Esophagus mucosa (tissue), 1 donor: ENCODE results near the gene RGMA. TPM values are rescaled to one million over a fixed set of nuclear protein-coding genes. Genes with fewer than 3 reads are reported as not detected.

ENCODE experiments used
- ATAC-seq: fragments of 200-7000 bp; cut with Tn5 transposase; one replicate; pipeline ENCODE4 v1.9.1; 2020
- total RNA-seq: library from RNA; stranded (reverse); gene quantifications from one replicate; pipeline ENCODE4 v1.2.4, GENCODE V29; 2023
- donor health status: DM: yes; HTN: yes; CAD: no.

The RGMA gene
- total RNA-seq, 1 donor from 2014 or later = 40.5 TPM

DNA sequence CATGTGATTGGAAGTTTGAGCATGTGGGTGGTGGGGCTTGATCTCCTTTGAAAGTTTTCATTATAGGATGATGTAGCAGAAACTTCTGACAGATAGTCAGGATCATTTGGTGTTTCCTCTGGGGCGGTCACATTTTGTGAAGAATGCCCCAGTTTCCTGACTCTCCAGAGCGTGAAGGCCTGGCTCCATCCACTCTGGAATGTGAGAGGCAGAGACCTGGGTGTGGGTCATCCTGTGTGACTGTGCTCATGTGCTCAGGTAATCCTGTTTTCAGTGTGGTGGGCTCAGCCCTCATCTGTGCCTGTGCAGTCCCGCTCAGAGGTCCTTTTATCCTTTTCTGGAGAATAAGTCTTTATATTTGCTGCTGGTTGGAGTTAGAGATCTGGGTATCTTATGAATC, 81.0 kb downstream of the RGMA start:
- ATAC-seq = no peak

DNA sequence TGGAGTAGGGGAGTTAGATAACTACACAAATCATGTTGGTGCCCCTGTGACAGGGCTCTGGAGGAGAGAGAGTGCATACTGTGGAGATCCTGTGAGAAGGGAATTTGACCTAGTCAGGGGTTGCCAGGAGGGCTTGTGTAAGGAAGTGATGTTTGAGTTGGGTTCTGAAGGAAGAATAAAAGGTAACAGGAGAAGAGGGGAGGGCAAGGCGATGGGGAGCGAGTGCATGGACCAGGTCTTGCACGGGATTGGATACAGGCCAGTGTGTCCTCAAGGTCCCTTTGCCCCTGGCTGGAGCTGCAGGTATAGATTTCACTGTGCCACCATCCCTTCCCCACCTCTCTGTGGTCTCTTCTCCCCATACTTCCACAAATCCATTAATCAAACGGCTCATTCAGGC, 83.9 kb downstream of the RGMA start:
- ATAC-seq = no peak

DNA sequence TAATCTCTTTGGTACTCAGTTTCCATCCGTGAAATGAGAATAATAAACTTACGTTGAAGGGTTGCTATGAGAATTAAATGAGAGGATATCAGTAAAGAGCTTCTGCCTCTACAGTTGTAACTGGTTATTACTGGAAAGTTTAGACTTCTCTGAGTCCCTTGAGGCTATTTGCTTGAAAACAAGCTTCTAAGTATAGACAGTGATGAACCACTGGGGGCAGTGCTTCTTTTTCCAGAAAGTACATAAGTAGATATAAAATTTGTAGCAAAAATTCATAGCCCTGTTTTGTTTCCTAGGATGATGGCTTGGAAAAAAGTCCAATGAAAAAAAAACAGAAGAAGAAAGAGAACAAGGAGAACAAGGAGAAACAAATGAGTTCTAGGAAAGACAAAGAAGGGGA, 87.1 kb downstream of the RGMA start:
- no peak for ATAC-seq

DNA sequence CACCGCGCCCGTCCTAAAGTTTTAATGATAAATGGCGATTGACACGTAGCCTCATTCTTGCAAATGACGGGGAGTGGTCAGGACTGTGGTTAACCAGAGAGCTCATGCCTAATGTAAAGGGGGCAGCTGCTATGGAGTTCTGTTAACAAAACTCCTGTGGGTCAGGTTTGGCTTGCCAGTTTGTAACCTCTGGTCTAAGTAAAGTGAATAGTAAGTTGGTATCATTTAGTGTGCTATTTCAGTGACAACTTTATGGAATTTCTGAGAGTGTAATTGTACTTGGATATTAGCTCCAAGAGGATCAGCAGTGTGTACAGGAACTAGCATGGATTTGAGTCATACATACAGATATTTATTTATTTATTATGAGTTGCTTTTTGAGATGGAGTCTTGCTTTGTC, 87.9 kb downstream of the RGMA start:
- no peak for ATAC-seq

DNA sequence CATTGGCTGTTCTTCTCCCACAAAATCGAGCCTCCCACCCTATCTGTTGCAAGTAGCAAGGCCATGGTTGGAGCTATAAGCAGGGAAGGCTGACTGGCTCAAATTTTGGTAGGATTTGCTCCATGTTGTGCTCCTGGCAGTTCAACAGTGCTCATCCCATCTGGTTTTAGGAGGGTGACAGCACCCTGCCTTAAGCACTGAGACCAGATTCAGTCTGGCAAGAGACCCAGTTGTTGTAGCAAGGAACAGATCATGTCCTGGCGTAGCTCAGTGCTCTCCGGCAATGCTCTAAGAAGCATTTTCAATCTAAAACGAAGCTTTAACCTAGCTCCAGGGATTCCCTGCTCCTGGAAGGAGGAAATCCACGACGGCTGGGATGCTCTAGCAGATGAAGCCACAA, 91.2 kb downstream of the RGMA start:
- ATAC-seq = no peak

DNA sequence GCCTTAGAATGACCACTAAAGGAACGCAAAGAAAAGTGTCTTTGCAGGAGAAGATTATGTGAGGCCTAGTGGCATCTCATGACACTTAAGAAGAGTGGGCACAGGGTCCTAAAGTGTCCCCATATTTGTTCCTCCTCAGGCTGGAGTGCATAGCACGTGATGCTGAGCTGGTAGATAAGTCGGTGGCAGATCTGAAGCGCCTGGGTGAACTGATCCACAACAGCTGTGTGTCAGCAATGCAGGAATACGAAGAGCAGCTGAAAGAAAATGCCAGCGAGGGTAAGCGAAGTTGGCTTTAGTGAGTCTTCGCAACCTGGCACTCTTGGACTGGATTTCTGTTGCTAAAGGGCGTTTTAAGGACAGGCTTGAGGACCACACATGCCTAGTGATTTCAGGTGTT, 96.3 kb downstream of the RGMA start:
- no peak for ATAC-seq

DNA sequence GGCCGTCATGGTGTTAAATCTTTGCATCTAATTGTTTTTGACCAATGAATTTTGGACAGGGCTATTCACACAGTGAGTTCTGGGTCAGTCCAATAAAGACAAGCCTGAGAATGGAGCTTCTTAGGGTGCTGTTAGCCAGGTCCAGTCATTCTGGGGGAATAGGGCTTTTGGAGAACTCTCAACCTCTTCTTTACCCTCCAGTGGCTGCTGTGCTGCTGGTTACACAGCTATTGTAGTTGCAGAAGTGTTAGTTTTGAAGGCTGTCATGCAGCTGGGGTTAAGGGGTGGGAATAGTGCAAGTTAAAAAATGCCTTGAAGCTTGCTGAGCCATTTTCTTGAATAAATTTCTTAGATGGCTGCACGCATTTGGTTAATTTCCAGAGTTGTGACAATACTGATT, 99.0 kb downstream of the RGMA start:
- no peak for ATAC-seq

DNA sequence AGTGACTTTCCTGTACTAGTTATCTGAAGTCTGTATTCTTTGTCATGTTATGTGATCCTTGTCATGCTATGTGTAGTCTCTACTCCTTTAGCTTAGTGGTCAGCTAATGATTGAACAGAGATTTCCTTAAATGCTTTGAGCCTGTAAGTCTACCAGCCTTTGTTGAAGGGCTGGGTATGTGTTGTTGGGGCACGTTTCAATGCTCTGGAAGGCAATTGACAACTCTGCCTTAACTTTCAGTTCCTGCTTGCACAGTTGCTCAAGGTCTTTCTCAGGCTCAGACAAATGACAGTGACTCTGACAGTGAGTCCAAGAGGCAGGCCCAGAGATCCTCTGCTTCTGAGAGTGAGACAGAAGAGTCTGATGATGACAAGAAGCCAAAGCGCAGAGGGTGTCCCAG, 99.5 kb downstream of the RGMA start:
- ATAC-seq = peak; percentile 18

Other genes starting within 250 kb of the RGMA start
- gene CHD2, start 188.9 kb downstream of the RGMA start, total RNA-seq = 67.5 TPM